B cell (primary cell): ENCODE results near the gene SLCO3A1.

Experiments used
- CTCF ChIP-seq: fragments of 200-600 bp; IDR thresholded peaks from one replicate; pipeline ENCODE4 v1.8.0; 2022; ENCODE audit warnings: antibody characterized with exemption, mild to moderate bottlenecking
- EZH2 ChIP-seq: IDR thresholded peaks from 2 replicates; pipeline ENCODE4 v1.6.1; 2012; ENCODE audit warnings: borderline replicate concordance, low read depth, mild to moderate bottlenecking, moderate library complexity, low read length; ENCODE audit not compliant: insufficient read depth, poor library complexity, severe bottlenecking

GRCh38 chr15:92041371-92041770, 187.9 kb downstream of the SLCO3A1 start:
- TF ChIP-seq CTCF (no peak), EZH2 (no peak)
